ENCODE results near the gene GALNT18. TPM values are rescaled to one million over a fixed set of nuclear protein-coding genes. Genes with fewer than 3 reads are reported as not detected.
A peak's percentile ranks its signal among the peaks of the same experiment; 100 is the strongest.

The GALNT18 gene
- total and polyA plus RNA-seq, 2 of the 4 experiments (the other 2 are of a cell fraction), result 9.5 to 11.3 TPM

DNA sequence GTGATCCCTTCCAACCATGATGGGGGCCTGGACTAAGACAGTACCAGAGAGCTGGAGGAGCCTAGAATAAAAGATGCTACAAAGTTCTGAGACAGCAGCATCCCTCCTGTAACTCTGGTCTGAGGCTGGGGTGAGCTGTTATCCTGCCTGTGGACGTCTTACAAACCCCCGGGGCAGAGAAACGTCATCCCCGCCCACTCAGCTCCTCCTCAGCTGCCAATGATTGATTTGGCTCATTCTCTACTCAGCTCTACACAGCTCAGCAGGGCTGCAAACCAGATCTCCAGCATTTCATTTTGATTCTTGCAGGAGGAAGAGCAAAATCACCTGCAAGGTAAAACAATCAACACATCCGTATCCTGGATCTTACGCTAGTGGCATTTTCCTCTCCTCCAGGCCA, 324.2 kb downstream of the GALNT18 start:
- Histone ChIP-seq H2BK20ac (ENCODE audit: low read depth, low read length) (no peak overlapping the region), H3K9me3 (ENCODE audit: control insufficient read depth, insufficient read depth, low read length) (no peaks in the 10 kb centered on the region), H4K8ac (ENCODE audit: low read depth in 2 of 2, low read length in 2 of 2) (no peak overlapping the region), H3K79me1 (ENCODE audit: low read depth in 1 of 2, low read length in 2 of 2) (no peaks in the 10 kb centered on the region), H3K9me1 (ENCODE audit: insufficient read depth, low read length) (no peaks in the 10 kb centered on the region), H4K5ac (ENCODE audit: low read depth, low read length) (no peak overlapping the region), H2AK9ac (replicated peaks; ENCODE audit: low read depth, low read length, poor library complexity) (no peak overlapping the region), H3K27me3 (ENCODE audit: control insufficient read depth, insufficient read depth, low read length) (peaks cover 9% of the 10 kb centered on the region), H4K91ac (ENCODE audit: insufficient read depth, low read depth, low read length) (no peak overlapping the region), H3K14ac (replicated peaks; ENCODE audit: low read depth, low read length) (no peak overlapping the region), H3K4ac (ENCODE audit: low read depth, low read length) (no peak overlapping the region), H4K20me1 (ENCODE audit: insufficient read depth, low read length) (no peaks in the 10 kb centered on the region), H3K56ac (ENCODE audit: extremely low read depth, insufficient read depth, low read length) (no peak overlapping the region), H2AK5ac (ENCODE audit: low read depth, low read length) (no peak overlapping the region), H3K9ac (ENCODE audit: low read depth, low read length) (no peak overlapping the region), H2BK5ac (ENCODE audit: low read depth, low read length, poor library complexity, severe bottlenecking) (no peak overlapping the region), H3K27ac (ENCODE audit: insufficient read depth, low read length) (no peak overlapping the region), H3K4me1 (ENCODE audit: control insufficient read depth, insufficient read depth, low read length) (no peaks in the 10 kb centered on the region), H2BK15ac (ENCODE audit: low read depth, low read length) (no peak overlapping the region), H3K36me3 (ENCODE audit: control insufficient read depth, insufficient read depth, low read length) (no peaks in the 10 kb centered on the region), H2BK120ac (ENCODE audit: low read depth, low read length) (no peak overlapping the region), H3K23ac (ENCODE audit: low read depth, low read length) (no peak overlapping the region), H3K18ac (ENCODE audit: low read depth, low read length) (no peak overlapping the region), H3K4me2 (ENCODE audit: low read depth, low read length) (no peak overlapping the region), H3K4me3 (ENCODE audit: insufficient read depth, low read depth, low read length) (no peak overlapping the region), H2AFZ (replicated peaks; ENCODE audit: low read length, poor library complexity) (no peak overlapping the region)
- ATAC-seq (ENCODE audit: low read depth) (no peak), DNase-seq (peak; percentile 29)
- TF ChIP-seq RAD21 (IDR thresholded peaks at IDR 0.05; ENCODE audit: low read length), result no peak
- TF ChIP-seq NFE2L2 (IDR thresholded peaks at IDR 0.05; ENCODE audit: low read depth, low read length), result no peak
- no TSS peak for BruUV-seq (replicated peaks)
- ChIA-PET CTCF (no interaction called here), POLR2A (ENCODE audit: unreplicated experiment) (interaction anchor here (0.6 kb wide), 1 partner anchor 570 kb away, joined by 3 read pairs; no protein-coding TSS in a partner anchor)
- in situ Hi-C loops (cut with MboI; ENCODE audit: low sequenced_read_pairs) (no loop called here), intact Hi-C loops (cut with micrococcal nuclease) (no loop called here), dilution Hi-C loops (cut with HindIII; ENCODE audit: low sequenced_read_pairs, unreplicated experiment) (no loop called here)
- 45% methylated on average over 6 of the region's 6 CpGs; no CpG with 5 or more reads in 1 of the 2 experiments for WGBS, 2 experiments (ENCODE audit: extremely low coverage in 2 of 2, insufficient read length in 1 of 2)

Measured in IMR-90 (cell line).